Liver (tissue), 9 donors: Measurements from ENCODE around the gene BNIPL. TPM values are rescaled to one million over a fixed set of nuclear protein-coding genes. Genes with fewer than 3 reads are reported as not detected.

ENCODE experiments used
- DNase-seq: peaks from one replicate; pipeline ENCODE4 v3.0.0-alpha.2; 2017; ENCODE audit warnings: low spot score
- H3K27ac ChIP-seq, 2 donors: one replicate each; pipeline ENCODE4 v1.7.0; 2013; ENCODE audit warnings: inconsistent platforms in 2 of 2, low read length in 2 of 2, control low read depth in 1 of 2, low read depth in 1 of 2, mild to moderate bottlenecking in 1 of 2
- H3K27me3 ChIP-seq, 4 donors: one replicate each; pipeline versions ENCODE4 v1.6.1 to v1.7.0; 2013; ENCODE audit warnings: low read length in 3 of 4, inconsistent platforms in 1 of 4, mild to moderate bottlenecking in 1 of 4, moderate library complexity in 1 of 4; ENCODE audit not compliant: control insufficient read depth in 4 of 4, insufficient read depth in 4 of 4
- H3K36me3 ChIP-seq, 4 donors: one replicate each; pipeline versions ENCODE4 v1.6.1 to v1.7.0; 2013; ENCODE audit warnings: low read length in 3 of 4, mild to moderate bottlenecking in 3 of 4, low read depth in 1 of 4, moderate library complexity in 1 of 4; ENCODE audit not compliant: control insufficient read depth in 4 of 4, insufficient read depth in 3 of 4
- H3K4me1 ChIP-seq, 4 donors: one replicate each; pipeline versions ENCODE4 v1.6.1 to v1.7.0; 2013; ENCODE audit warnings: low read length in 3 of 4, mild to moderate bottlenecking in 3 of 4, moderate library complexity in 1 of 4; ENCODE audit not compliant: control insufficient read depth in 4 of 4, insufficient read depth in 4 of 4
- H3K4me3 ChIP-seq, 3 donors: one replicate each; pipeline versions ENCODE4 v1.6.1 to v1.7.0; 2013; ENCODE audit warnings: low read length in 3 of 3, control low read depth in 1 of 3, low read depth in 1 of 3, mild to moderate bottlenecking in 1 of 3
- H3K9ac ChIP-seq, 2 donors: one replicate each; pipeline ENCODE4 v1.7.0; 2013; ENCODE audit warnings: low read length in 2 of 2, mild to moderate bottlenecking in 2 of 2, moderate library complexity in 2 of 2, control low read depth in 1 of 2, low read depth in 1 of 2
- H3K9me3 ChIP-seq, 4 donors: one replicate each; pipeline versions ENCODE4 v1.6.1 to v1.7.0; 2013; ENCODE audit warnings: low read length in 3 of 4; ENCODE audit not compliant: control insufficient read depth in 4 of 4
- ATF3 ChIP-seq: IDR thresholded peaks from 2 replicates; pipeline ENCODE4 v1.6.1; 2016; ENCODE audit warnings: antibody characterized with exemption
- EGR1 ChIP-seq, 2 donors: IDR thresholded peaks; 2 replicates each; pipeline ENCODE4 v1.6.1; 2016 to 2018; ENCODE audit warnings: antibody characterized with exemption in 2 of 2, low read depth in 2 of 2
- FOXA1 ChIP-seq: IDR thresholded peaks from 2 replicates; pipeline ENCODE4 v1.6.1; 2016; ENCODE audit warnings: antibody characterized with exemption
- FOXA2 ChIP-seq: IDR thresholded peaks from 2 replicates; pipeline ENCODE4 v1.6.1; 2016; ENCODE audit warnings: antibody characterized with exemption
- GABPA ChIP-seq, 2 donors: IDR thresholded peaks in 1 of 2; conservative IDR thresholded peaks in 1 of 2; 2 replicates each; pipeline ENCODE4 v1.6.1; 2016; ENCODE audit warnings: antibody characterized with exemption in 2 of 2, mild to moderate bottlenecking in 1 of 2, moderate library complexity in 1 of 2
- HNF4A ChIP-seq, 2 donors: conservative IDR thresholded peaks; 2 replicates each; pipeline ENCODE4 v1.6.1; 2016; ENCODE audit warnings: antibody characterized with exemption in 2 of 2, mild to moderate bottlenecking in 2 of 2
- HNF4G ChIP-seq: IDR thresholded peaks from 2 replicates; pipeline ENCODE4 v1.6.1; 2016; ENCODE audit warnings: antibody characterized with exemption
- JUND ChIP-seq, 2 donors: IDR thresholded peaks; 2 replicates each; pipeline ENCODE4 v1.6.1; 2016; ENCODE audit warnings: antibody characterized with exemption in 2 of 2
- MAX ChIP-seq: IDR thresholded peaks from 2 replicates; pipeline ENCODE4 v1.6.1; 2016; ENCODE audit warnings: antibody characterized with exemption
- NR2F2 ChIP-seq: IDR thresholded peaks from 2 replicates; pipeline ENCODE4 v1.6.1; 2016; ENCODE audit warnings: antibody characterized with exemption
- RAD21 ChIP-seq, 2 donors: IDR thresholded peaks; 2 replicates each; pipeline ENCODE4 v1.6.1; 2016; ENCODE audit warnings: antibody characterized with exemption in 2 of 2, mild to moderate bottlenecking in 2 of 2
- REST ChIP-seq: IDR thresholded peaks from 2 replicates; pipeline ENCODE4 v1.6.1; 2016; ENCODE audit warnings: antibody characterized with exemption, mild to moderate bottlenecking
- RXRA ChIP-seq, 2 donors: IDR thresholded peaks; 2 replicates each; pipeline ENCODE4 v1.6.1; 2017 to 2018; ENCODE audit warnings: antibody characterized with exemption in 2 of 2, mild to moderate bottlenecking in 1 of 2
- SP1 ChIP-seq: IDR thresholded peaks from 2 replicates; pipeline ENCODE4 v1.6.1; 2018; ENCODE audit warnings: antibody characterized with exemption, mild to moderate bottlenecking
- TAF1 ChIP-seq: conservative IDR thresholded peaks from 2 replicates; pipeline ENCODE4 v1.6.1; 2016; ENCODE audit warnings: antibody characterized with exemption, mild to moderate bottlenecking
- YY1 ChIP-seq: IDR thresholded peaks from 2 replicates; pipeline ENCODE4 v1.6.1; 2016; ENCODE audit warnings: antibody characterized with exemption, mild to moderate bottlenecking
- ZBTB33 ChIP-seq: IDR thresholded peaks from 2 replicates; pipeline ENCODE4 v1.6.1; 2016; ENCODE audit warnings: antibody characterized with exemption
- WGBS: extraction: QIAGEN DNeasy Blood & Tissue Kit; methylation state at CpG from one replicate; pipeline ENCODE4 v1.1.7; 2013; 5-methylcytosine and 5-hydroxymethylcytosine counted together
- polyA plus RNA-seq, 2 donors: library from polyadenylated mRNA; stranded (reverse) in 1 of 2; unstranded in 1 of 2; fragments of 200-250 nt in 1 of 2; fragments of >200 nt in 1 of 2; fragmentation: Nextera tagmentation in 1 of 2; extraction: Ambion mirVana in 1 of 2; gene quantifications; one replicate each; pipeline versions ENCODE4 v1.2.1 to v1.2.3, GENCODE V29; 2013 to 2015
- total RNA-seq, 2 donors: library from RNA; depleted of rRNA; stranded (reverse); fragments of >200 nt; gene quantifications; one replicate each; pipeline ENCODE4 v1.2.3, GENCODE V29; 2014
- donor health status: healthy.
- donor health status: healthy.
- donor health status: healthy.
- donor health status: healthy.
- donor health status: healthy.

BNIPL gene
- total and polyA plus RNA-seq, 4 donors, result 0.09 to 0.84 (median 0.14) TPM

GRCh38 chr1:151009674-151010345, 26.6 kb upstream of the BNIPL start:
- Histone ChIP-seq H3K4me1 (peaks cover 17 to 75% (median 60%) of the 10 kb centered on the region in 4 donors), H3K36me3 (no peaks in the 10 kb centered on the region), H3K27me3 (no peaks in the 10 kb centered on the region), H3K27ac (peak overlapping the region in 1 of 2 donors; percentile 84), H3K9ac (peak overlapping the region in 1 of 2 donors; percentile 95), H3K9me3 (no peaks in the 10 kb centered on the region), H3K4me3 (peak overlapping the region in 1 of 3 donors; percentile 53)
- TF ChIP-seq HNF4A (conservative IDR thresholded peaks at IDR 0.05) (no peak), GABPA (IDR thresholded peaks at IDR 0.05 in 1 of 2, conservative IDR thresholded peaks at IDR 0.05 in 1 of 2) (no peak), RXRA (IDR thresholded peaks at IDR 0.05) (no peak), ATF3 (no peak), MAX (no peak), EGR1 (IDR thresholded peaks at IDR 0.05; ENCODE audit: low read depth in 2 of 2) (no peak), TAF1 (no peak), FOXA2 (no peak)
- no peak for DNase-seq
- WGBS, result 96% methylated on average over 8 of the region's 8 CpGs

- peaks cover 15 to 71% (median 57%) of the 10 kb centered on the region in 4 donors for H3K4me1 ChIP-seq
- DNase-seq, result no peak
- H3K36me3 ChIP-seq, result no peaks in the 10 kb centered on the region
- H3K9me3 ChIP-seq, result no peaks in the 10 kb centered on the region
- H3K27ac ChIP-seq, result no peak overlapping the region
- TF ChIP-seq RAD21 (IDR thresholded peaks at IDR 0.05) (no peak), HNF4A (conservative IDR thresholded peaks at IDR 0.05) (no peak), SP1 (no peak), MAX (no peak), GABPA (IDR thresholded peaks at IDR 0.05 in 1 of 2, conservative IDR thresholded peaks at IDR 0.05 in 1 of 2) (no peak), YY1 (no peak), FOXA1 (no peak), ZBTB33 (no peak)
- WGBS, result 94% methylated on average over 3 of the region's 3 CpGs
- H3K4me3 ChIP-seq, result no peak overlapping the region
- no peak overlapping the region for H3K9ac ChIP-seq
- H3K27me3 ChIP-seq, result no peaks in the 10 kb centered on the region
Measured at GRCh38 chr1:151010346-151010726, 26.1 kb upstream of the BNIPL start.

GRCh38 chr1:151011154-151011850, 25.1 kb upstream of the BNIPL start:
- WGBS, result 60% methylated on average over 4 of the region's 4 CpGs
- DNase-seq, result no peak
- no peaks in the 10 kb centered on the region for H3K9me3 ChIP-seq
- no peak overlapping the region for H3K27ac ChIP-seq
- peaks cover 13 to 62% (median 51%) of the 10 kb centered on the region in 4 donors for H3K4me1 ChIP-seq
- H3K4me3 ChIP-seq, result no peak overlapping the region
- no peak overlapping the region for H3K9ac ChIP-seq
- H3K36me3 ChIP-seq, result peaks cover 0 to 2% (median 0%) of the 10 kb centered on the region in 4 donors
- H3K27me3 ChIP-seq, result no peaks in the 10 kb centered on the region
- TF ChIP-seq ATF3, result no peak
- no peak for TF ChIP-seq TAF1
- no peak for TF ChIP-seq SP1
- TF ChIP-seq REST, result no peak
- no peak for TF ChIP-seq GABPA (IDR thresholded peaks at IDR 0.05 in 1 of 2, conservative IDR thresholded peaks at IDR 0.05 in 1 of 2)
- no peak for TF ChIP-seq YY1
- no peak for TF ChIP-seq JUND (IDR thresholded peaks at IDR 0.05)
- no peak for TF ChIP-seq RXRA (IDR thresholded peaks at IDR 0.05)
- no peak for TF ChIP-seq FOXA2
- TF ChIP-seq NR2F2, result no peak
- no peak for TF ChIP-seq ZBTB33
- TF ChIP-seq EGR1 (IDR thresholded peaks at IDR 0.05; ENCODE audit: low read depth in 2 of 2), result no peak
- TF ChIP-seq HNF4G, result no peak
